ENCODE results near the gene WNT6. TPM values are rescaled to one million over a fixed set of nuclear protein-coding genes. Genes with fewer than 3 reads are reported as not detected.

The WNT6 gene
- total and polyA plus RNA-seq, 2 of the 8 experiments (the other 6 are each of a cell fraction or from before 2014, with no cell fraction given), result not detected

DNA sequence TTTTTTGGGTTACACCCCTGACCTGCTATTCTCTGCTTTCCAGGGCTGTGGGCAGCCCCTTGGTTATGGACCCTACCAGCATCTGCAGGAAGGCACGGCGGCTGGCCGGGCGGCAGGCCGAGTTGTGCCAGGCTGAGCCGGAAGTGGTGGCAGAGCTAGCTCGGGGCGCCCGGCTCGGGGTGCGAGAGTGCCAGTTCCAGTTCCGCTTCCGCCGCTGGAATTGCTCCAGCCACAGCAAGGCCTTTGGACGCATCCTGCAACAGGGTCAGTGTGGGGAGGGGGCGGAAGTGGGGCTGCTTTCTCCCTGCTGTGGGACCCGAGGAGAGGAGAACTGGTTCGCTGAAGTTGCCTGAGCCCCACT, 11.4 kb downstream of the WNT6 start (continued):
- TF ChIP-seq, protein P1, sequence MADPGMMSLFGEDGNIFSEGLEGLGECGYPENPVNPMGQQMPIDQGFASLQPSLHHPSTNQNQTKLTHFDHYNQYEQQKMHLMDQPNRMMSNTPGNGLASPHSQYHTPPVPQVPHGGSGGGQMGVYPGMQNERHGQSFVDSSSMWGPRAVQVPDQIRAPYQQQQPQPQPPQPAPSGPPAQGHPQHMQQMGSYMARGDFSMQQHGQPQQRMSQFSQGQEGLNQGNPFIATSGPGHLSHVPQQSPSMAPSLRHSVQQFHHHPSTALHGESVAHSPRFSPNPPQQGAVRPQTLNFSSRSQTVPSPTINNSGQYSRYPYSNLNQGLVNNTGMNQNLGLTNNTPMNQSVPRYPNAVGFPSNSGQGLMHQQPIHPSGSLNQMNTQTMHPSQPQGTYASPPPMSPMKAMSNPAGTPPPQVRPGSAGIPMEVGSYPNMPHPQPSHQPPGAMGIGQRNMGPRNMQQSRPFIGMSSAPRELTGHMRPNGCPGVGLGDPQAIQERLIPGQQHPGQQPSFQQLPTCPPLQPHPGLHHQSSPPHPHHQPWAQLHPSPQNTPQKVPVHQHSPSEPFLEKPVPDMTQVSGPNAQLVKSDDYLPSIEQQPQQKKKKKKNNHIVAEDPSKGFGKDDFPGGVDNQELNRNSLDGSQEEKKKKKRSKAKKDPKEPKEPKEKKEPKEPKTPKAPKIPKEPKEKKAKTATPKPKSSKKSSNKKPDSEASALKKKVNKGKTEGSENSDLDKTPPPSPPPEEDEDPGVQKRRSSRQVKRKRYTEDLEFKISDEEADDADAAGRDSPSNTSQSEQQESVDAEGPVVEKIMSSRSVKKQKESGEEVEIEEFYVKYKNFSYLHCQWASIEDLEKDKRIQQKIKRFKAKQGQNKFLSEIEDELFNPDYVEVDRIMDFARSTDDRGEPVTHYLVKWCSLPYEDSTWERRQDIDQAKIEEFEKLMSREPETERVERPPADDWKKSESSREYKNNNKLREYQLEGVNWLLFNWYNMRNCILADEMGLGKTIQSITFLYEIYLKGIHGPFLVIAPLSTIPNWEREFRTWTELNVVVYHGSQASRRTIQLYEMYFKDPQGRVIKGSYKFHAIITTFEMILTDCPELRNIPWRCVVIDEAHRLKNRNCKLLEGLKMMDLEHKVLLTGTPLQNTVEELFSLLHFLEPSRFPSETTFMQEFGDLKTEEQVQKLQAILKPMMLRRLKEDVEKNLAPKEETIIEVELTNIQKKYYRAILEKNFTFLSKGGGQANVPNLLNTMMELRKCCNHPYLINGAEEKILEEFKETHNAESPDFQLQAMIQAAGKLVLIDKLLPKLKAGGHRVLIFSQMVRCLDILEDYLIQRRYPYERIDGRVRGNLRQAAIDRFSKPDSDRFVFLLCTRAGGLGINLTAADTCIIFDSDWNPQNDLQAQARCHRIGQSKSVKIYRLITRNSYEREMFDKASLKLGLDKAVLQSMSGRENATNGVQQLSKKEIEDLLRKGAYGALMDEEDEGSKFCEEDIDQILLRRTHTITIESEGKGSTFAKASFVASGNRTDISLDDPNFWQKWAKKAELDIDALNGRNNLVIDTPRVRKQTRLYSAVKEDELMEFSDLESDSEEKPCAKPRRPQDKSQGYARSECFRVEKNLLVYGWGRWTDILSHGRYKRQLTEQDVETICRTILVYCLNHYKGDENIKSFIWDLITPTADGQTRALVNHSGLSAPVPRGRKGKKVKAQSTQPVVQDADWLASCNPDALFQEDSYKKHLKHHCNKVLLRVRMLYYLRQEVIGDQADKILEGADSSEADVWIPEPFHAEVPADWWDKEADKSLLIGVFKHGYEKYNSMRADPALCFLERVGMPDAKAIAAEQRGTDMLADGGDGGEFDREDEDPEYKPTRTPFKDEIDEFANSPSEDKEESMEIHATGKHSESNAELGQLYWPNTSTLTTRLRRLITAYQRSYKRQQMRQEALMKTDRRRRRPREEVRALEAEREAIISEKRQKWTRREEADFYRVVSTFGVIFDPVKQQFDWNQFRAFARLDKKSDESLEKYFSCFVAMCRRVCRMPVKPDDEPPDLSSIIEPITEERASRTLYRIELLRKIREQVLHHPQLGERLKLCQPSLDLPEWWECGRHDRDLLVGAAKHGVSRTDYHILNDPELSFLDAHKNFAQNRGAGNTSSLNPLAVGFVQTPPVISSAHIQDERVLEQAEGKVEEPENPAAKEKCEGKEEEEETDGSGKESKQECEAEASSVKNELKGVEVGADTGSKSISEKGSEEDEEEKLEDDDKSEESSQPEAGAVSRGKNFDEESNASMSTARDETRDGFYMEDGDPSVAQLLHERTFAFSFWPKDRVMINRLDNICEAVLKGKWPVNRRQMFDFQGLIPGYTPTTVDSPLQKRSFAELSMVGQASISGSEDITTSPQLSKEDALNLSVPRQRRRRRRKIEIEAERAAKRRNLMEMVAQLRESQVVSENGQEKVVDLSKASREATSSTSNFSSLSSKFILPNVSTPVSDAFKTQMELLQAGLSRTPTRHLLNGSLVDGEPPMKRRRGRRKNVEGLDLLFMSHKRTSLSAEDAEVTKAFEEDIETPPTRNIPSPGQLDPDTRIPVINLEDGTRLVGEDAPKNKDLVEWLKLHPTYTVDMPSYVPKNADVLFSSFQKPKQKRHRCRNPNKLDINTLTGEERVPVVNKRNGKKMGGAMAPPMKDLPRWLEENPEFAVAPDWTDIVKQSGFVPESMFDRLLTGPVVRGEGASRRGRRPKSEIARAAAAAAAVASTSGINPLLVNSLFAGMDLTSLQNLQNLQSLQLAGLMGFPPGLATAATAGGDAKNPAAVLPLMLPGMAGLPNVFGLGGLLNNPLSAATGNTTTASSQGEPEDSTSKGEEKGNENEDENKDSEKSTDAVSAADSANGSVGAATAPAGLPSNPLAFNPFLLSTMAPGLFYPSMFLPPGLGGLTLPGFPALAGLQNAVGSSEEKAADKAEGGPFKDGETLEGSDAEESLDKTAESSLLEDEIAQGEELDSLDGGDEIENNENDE (IDR thresholded peaks at IDR 0.05; ENCODE audit: insufficient replicate concordance, low read length), result no peak
- TF ChIP-seq CTBP2 (IDR thresholded peaks at IDR 0.05; ENCODE audit: borderline replicate concordance, insufficient read depth, insufficient read length, low read length) (no peak), HDAC2 (IDR thresholded peaks at IDR 0.05; ENCODE audit: borderline replicate concordance in 1 of 2, low read depth in 2 of 2, low read length in 2 of 2) (no peak), RFX5 (IDR thresholded peaks at IDR 0.05; ENCODE audit: borderline replicate concordance, low read depth, low read length) (no peak), POLR2AphosphoS5 (IDR thresholded peaks at IDR 0.05; ENCODE audit: low read depth, low read length) (no peak), TAF7 (optimal IDR thresholded peaks at IDR 0.05; ENCODE audit: borderline replicate concordance, low read depth, low read length) (no peak), BCL11A (IDR thresholded peaks at IDR 0.05; ENCODE audit: low read depth in 2 of 2, low read length in 2 of 2) (no peak)
- TF ChIP-seq, protein P2, sequence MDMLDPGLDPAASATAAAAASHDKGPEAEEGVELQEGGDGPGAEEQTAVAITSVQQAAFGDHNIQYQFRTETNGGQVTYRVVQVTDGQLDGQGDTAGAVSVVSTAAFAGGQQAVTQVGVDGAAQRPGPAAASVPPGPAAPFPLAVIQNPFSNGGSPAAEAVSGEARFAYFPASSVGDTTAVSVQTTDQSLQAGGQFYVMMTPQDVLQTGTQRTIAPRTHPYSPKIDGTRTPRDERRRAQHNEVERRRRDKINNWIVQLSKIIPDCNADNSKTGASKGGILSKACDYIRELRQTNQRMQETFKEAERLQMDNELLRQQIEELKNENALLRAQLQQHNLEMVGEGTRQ (IDR thresholded peaks at IDR 0.05; ENCODE audit: low read length), result no peak
- TF ChIP-seq, protein P3, sequence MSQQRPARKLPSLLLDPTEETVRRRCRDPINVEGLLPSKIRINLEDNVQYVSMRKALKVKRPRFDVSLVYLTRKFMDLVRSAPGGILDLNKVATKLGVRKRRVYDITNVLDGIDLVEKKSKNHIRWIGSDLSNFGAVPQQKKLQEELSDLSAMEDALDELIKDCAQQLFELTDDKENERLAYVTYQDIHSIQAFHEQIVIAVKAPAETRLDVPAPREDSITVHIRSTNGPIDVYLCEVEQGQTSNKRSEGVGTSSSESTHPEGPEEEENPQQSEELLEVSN (IDR thresholded peaks at IDR 0.05), result no peak
